Measurements from ENCODE around the gene PGS1. TPM values are rescaled to one million over a fixed set of nuclear protein-coding genes. Genes with fewer than 3 reads are reported as not detected.
A peak's percentile ranks its signal among the peaks of the same experiment; 100 is the strongest.

Gene PGS1
- total RNA-seq, 4 donors from 2014 or later, result 30.4 to 40.3 (median 39.9) TPM

DNA sequence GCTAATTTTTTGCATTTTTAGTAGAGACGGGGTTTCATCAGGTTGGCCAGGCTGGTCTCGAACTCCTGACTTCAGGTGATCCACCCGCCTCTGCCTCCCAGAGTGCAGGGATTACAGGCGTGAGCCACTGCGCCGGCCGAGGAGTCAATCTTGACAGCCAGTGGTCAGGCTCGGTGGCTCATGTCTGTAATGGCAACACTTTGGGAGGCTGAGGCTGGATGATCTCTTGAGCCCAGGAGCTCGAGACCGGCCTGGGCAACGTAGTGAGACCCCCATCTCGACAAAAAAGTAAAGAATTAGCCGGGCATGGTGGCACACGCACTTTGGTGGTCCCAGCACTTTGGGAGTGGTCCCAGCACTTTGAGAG, 608 bp upstream of the PGS1 start:
- 40 to 49% methylated on average over 13 to 14 of the region's 14 CpGs for WGBS, 2 donors
- intact Hi-C loops (cut with DNase I; ENCODE audit: low total_unique reads), result no loop called here
- peak in 1 of 2 donors; percentile 80 for DNase-seq (ENCODE audit: low spot score in 2 of 2)
- no peak for TF ChIP-seq POLR2A (IDR thresholded peaks at IDR 0.05)
- TF ChIP-seq, protein P1, sequence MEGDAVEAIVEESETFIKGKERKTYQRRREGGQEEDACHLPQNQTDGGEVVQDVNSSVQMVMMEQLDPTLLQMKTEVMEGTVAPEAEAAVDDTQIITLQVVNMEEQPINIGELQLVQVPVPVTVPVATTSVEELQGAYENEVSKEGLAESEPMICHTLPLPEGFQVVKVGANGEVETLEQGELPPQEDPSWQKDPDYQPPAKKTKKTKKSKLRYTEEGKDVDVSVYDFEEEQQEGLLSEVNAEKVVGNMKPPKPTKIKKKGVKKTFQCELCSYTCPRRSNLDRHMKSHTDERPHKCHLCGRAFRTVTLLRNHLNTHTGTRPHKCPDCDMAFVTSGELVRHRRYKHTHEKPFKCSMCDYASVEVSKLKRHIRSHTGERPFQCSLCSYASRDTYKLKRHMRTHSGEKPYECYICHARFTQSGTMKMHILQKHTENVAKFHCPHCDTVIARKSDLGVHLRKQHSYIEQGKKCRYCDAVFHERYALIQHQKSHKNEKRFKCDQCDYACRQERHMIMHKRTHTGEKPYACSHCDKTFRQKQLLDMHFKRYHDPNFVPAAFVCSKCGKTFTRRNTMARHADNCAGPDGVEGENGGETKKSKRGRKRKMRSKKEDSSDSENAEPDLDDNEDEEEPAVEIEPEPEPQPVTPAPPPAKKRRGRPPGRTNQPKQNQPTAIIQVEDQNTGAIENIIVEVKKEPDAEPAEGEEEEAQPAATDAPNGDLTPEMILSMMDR (IDR thresholded peaks at IDR 0.05), result no peak
- no peak overlapping the region for H3K4me3 ChIP-seq (ENCODE audit: low read depth, poor library complexity, severe bottlenecking)

DNA sequence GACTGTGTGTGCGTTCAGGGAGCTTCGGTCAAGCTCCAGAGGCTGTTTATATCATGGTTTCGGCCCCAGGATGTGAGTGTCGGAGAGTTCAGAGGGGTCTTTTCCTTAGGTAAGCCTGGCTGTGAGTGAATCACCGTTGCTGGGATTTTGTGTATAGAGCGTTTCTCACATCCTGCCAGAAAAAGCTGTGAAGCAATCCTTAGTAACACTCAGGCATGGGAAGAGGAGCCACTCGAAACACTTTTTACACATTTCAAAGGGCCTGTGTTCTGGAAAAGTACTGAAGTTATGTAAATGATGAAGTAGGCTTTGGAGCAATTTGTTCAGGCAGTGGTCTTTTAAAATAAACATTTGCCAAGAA, 662 bp downstream of the PGS1 start:
- WGBS, 2 donors, result 2 to 5% methylated on average over 7 of the region's 7 CpGs
- TF ChIP-seq, protein P1 (IDR thresholded peaks at IDR 0.05), result no peak
- TF ChIP-seq POLR2A (IDR thresholded peaks at IDR 0.05), result no peak
- intact Hi-C loops (cut with DNase I; ENCODE audit: low total_unique reads), result no loop called here
- peak overlapping the region; percentile 93 for H3K4me3 ChIP-seq (ENCODE audit: low read depth, poor library complexity, severe bottlenecking)
- no peak for DNase-seq (ENCODE audit: low spot score in 2 of 2)

DNA sequence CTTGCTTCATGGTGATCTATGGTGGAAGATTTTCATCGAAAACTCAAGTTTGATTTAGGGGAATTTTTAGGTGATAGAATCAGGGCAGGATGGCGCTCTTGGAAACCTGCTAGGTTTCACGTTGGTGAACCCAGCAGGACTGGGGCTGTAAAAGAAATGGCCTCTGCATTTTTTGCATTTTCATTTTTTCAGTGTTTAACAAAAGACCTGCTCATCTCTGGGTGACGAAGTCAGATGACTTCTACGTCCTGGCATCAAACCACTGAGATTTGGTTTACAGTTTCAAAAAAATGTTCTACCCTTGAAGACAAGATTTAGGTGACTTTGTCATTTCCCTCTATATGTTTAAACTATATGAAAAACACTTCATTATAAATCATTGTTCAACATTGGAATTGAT, 1.9 kb downstream of the PGS1 start:
- TF ChIP-seq, protein P1 (IDR thresholded peaks at IDR 0.05), result no peak
- TF ChIP-seq POLR2A (IDR thresholded peaks at IDR 0.05), result no peak
- no peak for DNase-seq (ENCODE audit: low spot score in 2 of 2)
- intact Hi-C loops (cut with DNase I; ENCODE audit: low total_unique reads), result no loop called here
- WGBS, 2 donors, result 79 to 84% methylated on average over 5 of the region's 5 CpGs
- no peak overlapping the region for H3K4me3 ChIP-seq (ENCODE audit: low read depth, poor library complexity, severe bottlenecking)

DNA sequence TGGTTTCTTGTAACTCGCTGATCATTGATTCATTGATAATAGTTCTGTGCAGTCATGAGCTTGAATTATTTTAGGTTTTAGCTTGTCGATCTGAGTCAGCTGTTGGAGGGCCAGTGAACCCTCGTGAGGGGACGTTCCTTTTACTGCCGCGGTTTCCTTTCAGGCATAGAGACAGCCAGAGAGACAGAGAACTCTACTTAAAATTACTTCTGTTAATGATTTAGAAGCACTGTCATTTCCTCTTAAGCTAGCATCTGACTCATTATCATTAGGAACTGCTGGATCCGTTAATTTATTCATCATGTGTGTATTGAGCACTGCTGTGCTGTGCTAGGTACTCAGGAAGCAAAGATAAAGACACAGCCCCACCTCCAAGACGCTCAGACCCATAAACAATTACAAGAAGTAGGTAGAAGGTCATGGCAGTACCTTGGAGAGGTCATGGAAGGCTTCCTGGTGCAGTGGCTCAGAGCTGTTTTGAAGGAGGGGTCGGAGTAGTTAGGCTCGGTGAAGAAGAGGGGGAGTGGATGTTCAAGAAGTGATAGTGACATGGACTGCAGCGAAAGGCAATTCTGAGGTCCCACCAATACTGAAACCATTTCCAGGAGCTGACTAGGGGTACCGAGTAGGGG, 3.3 kb downstream of the PGS1 start:
- 41 to 53% methylated on average over 12 of the region's 12 CpGs for WGBS, 2 donors
- TF ChIP-seq, protein P1 (IDR thresholded peaks at IDR 0.05), result no peak
- TF ChIP-seq POLR2A (IDR thresholded peaks at IDR 0.05), result no peak
- DNase-seq (ENCODE audit: low spot score in 2 of 2), result no peak
- intact Hi-C loops (cut with DNase I; ENCODE audit: low total_unique reads), result no loop called here
- H3K4me3 ChIP-seq (ENCODE audit: low read depth, poor library complexity, severe bottlenecking), result no peak overlapping the region

DNA sequence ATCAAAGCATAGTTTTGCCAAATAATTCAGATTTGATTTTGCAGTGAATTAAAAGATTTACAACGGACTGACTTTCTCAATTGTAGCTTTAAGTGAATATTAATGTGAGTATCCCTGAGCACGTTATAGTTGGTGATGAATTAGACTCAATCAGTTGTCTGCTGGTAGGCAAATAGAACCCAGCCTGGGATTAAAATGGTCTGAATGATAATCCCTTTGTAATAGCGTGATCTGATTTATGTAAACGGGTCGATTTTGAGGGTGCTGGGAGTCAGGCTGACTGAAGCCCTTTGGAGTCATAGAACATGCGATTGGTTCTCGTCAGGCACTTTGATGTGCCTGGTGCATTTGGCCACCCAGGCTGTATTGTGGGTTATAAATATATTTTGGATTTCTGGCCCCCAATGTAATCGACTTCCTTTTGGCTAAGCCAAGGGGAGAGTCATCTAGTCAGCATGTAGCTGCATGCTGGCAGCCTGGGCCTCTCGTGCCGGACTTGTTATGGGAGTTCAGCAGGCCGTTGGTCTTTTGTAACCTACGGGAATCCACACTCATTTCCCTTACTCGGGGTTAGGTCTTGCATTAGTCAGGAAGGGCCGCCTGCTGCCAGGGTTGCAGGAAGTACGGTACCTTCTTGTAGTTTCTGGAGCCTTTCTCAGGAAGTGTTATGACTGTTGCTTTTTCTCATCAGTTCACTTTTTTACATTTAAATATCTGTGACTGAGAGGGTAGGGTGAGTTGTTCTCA, 5.4 kb downstream of the PGS1 start:
- intact Hi-C loops (cut with DNase I; ENCODE audit: low total_unique reads), result no loop called here
- TF ChIP-seq, protein P1 (IDR thresholded peaks at IDR 0.05), result no peak
- no peak for TF ChIP-seq POLR2A (IDR thresholded peaks at IDR 0.05)
- DNase-seq (ENCODE audit: low spot score in 2 of 2), result peak; percentile 67 to 93
- WGBS, 2 donors, result 32 to 33% methylated on average over 15 of the region's 15 CpGs
- H3K4me3 ChIP-seq (ENCODE audit: low read depth, poor library complexity, severe bottlenecking), result no peak overlapping the region
